Osteocyte (in vitro differentiated cells): ENCODE data around the gene PER1. TPM values are rescaled to one million over a fixed set of nuclear protein-coding genes. Genes with fewer than 3 reads are reported as not detected.

ENCODE experiments used
- DNase-seq: peaks from one replicate; pipeline ENCODE4 v3.0.0; 2021; ENCODE audit warnings: mixed read lengths; ENCODE audit not compliant: unreplicated experiment; ENCODE audit errors: extremely low spot score
- H3K27ac Mint-ChIP-seq: one replicate; pipeline ENCODE4 v1.8.0; 2021; ENCODE audit warnings: mild to moderate bottlenecking, mixed read lengths; ENCODE audit not compliant: unreplicated experiment
- H3K27me3 Mint-ChIP-seq: one replicate; pipeline ENCODE4 v1.8.0; 2021; ENCODE audit warnings: mixed read lengths; ENCODE audit not compliant: unreplicated experiment
- H3K36me3 Mint-ChIP-seq: one replicate; pipeline ENCODE4 v1.8.0; 2021; ENCODE audit warnings: mixed read lengths; ENCODE audit not compliant: unreplicated experiment
- H3K4me1 Mint-ChIP-seq: one replicate; pipeline ENCODE4 v1.8.0; 2021; ENCODE audit warnings: mixed read lengths; ENCODE audit not compliant: unreplicated experiment
- H3K4me3 Mint-ChIP-seq: one replicate; pipeline ENCODE4 v1.8.0; 2021; ENCODE audit warnings: mild to moderate bottlenecking, moderate library complexity, mixed read lengths; ENCODE audit not compliant: unreplicated experiment
- H3K9me3 Mint-ChIP-seq: one replicate; pipeline ENCODE4 v1.8.0; 2021; ENCODE audit warnings: mixed read lengths; ENCODE audit not compliant: unreplicated experiment
- CTCF ChIP-seq: fragments of 200-600 bp; sonication (generic); IDR thresholded peaks from 2 replicates; pipeline ENCODE4 v1.5.0; 2021; ENCODE audit warnings: antibody characterized with exemption, mild to moderate bottlenecking, moderate library complexity
- total RNA-seq: library from RNA; stranded (reverse); gene quantifications from 2 replicates; pipeline ENCODE4 v1.2.1, GENCODE V29; 2021

PER1 gene
- total RNA-seq, 1 donor from 2014 or later = 173 TPM

DNA sequence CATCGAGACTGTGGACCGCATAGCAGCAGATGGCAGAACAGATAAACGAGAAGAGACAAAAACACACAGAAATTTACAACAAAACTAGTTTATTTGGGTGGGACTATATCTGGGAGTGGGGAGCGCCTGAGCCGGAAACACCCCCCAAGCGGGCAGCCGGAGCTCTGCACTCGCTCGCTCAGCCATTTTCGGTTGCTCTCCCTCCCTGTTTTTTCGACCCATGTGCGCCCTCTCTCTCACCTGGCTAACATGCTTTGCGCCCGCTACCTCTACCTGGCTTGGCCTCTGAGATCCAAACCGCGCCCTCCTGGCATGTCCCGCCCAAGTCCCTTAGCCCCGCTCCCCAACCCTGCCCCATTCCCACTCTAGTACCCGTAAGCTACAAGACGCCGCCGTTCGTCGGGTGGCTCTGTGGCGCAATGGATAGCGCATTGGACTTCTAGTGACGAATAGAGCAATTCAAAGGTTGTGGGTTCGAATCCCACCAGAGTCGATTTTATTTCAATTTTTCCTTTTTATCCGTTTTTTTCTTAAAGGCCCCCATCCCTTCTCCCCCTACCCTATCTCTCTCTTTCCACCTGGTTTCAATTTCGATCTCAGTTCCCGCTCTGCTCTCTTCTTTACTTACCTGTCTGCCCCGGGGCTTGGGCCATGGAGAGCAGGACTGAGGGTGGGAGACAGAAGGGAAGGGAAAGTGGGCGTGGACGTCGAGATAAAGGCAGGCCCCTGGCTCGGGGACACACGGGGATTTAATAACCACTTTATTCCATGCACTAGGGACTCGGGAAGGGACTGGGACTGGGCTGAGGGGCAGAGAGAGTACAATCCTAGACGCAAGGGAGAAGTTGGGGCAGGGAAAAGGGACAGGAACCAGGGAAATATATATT, 31.4 kb downstream of the PER1 start:
- TF ChIP-seq CTCF = peak; percentile 30
- peaks cover 4% of the 10 kb centered on the region for H3K27me3 Mint-ChIP-seq
- no peaks in the 10 kb centered on the region for H3K36me3 Mint-ChIP-seq
- peak overlapping the region; percentile 95 for H3K27ac Mint-ChIP-seq
- no peaks in the 10 kb centered on the region for H3K9me3 Mint-ChIP-seq
- peak; percentile 88 for DNase-seq
- H3K4me3 Mint-ChIP-seq = peak overlapping the region; percentile 87
- H3K4me1 Mint-ChIP-seq = peaks cover 60% of the 10 kb centered on the region

DNA sequence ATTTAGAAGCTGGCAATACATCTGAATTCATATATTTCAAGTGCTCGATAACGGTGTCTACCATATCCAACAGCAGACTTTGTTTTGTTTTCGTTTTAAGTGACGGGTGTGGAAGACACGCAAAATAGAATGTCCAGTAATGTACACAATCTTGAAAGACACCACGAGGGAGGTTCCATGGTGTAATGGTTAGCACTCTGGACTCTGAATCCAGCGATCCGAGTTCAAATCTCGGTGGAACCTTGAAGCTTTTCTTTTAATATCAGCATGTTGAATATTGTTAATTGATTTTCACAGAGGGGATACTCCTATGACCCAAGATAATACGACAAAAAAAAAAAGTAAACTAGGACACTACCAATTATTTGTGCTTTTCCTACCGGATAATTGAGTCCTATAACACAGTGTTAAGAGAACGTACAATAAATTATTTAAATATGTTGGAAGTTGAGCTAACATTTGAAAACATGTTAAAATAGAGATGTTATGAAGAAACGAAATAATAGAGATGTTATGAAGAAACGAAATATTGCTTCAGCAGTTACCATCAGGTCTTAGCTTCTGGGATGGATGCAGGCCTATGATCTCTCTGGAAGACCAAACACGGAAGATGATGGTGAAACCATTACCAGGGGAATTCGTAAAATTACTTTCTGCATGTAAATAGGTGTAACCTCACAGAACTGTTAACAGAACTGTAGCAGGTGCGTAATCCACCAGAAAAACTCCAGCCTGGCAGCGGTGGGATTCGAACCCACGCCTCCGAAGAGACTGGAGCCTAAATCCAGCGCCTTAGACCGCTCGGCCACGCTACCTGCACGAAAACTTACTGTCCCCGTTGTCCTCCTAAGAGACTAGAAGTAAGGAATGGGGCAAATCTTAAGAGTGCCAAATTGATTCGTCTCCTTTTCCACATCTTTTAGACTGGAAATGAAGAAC, 32.4 kb downstream of the PER1 start:
- no peaks in the 10 kb centered on the region for H3K36me3 Mint-ChIP-seq
- peak; percentile 94 for DNase-seq
- no peaks in the 10 kb centered on the region for H3K9me3 Mint-ChIP-seq
- H3K4me3 Mint-ChIP-seq = peak overlapping the region; percentile 87
- H3K27me3 Mint-ChIP-seq = peaks cover 11% of the 10 kb centered on the region
- H3K27ac Mint-ChIP-seq = peak overlapping the region; percentile 95
- no peak for TF ChIP-seq CTCF
- H3K4me1 Mint-ChIP-seq = peaks cover 52% of the 10 kb centered on the region

DNA sequence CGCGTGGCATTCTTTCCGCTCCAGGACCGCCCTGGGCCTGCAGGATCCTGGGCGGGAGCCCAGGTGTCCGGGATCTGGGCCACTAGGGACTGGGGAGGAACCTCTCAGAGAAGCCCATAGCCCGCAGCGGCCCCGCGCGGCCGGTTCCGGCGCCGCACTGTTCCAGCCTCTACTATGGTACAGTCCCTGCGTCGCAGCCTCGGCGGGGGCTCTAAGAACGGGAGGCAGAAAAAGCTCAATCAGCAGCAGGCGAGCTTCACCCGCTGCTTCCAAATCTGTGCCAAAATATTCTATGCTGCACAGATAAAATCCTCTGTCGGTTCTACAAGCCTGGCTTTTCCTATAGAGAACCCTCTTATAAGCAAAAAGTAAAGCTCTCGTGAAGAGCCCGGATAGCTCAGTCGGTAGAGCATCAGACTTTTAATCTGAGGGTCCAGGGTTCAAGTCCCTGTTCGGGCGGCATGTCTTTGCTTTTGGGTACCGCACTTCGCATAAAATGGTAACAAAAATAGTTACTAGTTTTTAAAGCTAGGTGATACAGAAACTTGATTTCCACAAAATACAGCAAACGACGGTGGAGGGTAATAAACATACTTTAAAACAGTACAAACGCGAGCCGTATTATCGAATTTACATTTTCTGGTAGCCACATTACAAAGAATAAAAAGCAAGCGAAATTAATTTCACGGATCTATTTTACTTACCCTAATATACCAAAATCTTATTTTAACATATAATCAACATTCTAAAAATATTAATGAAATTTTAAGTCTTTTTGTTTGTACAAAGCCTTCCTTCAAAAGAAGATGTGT, 33.2 kb downstream of the PER1 start:
- peaks cover 44% of the 10 kb centered on the region for H3K4me1 Mint-ChIP-seq
- H3K27me3 Mint-ChIP-seq = peaks cover 18% of the 10 kb centered on the region
- H3K4me3 Mint-ChIP-seq = peak overlapping the region; percentile 87
- peak overlapping the region; percentile 95 for H3K27ac Mint-ChIP-seq
- DNase-seq = peak; percentile 96
- H3K36me3 Mint-ChIP-seq = no peaks in the 10 kb centered on the region
- TF ChIP-seq CTCF = peak; percentile 92
- H3K9me3 Mint-ChIP-seq = no peaks in the 10 kb centered on the region

GRCh38 chr17:8117980-8118768, 34.0 kb downstream of the PER1 start, which contains the start of gene ALOXE3:
Gene ALOXE3 (minus strand): TSS chr17:8118514. CDS start chr17:8117990, 524 bp downstream.
- Mint-ChIP-seq H3K9me3 (no peaks in the 10 kb centered on the region), H3K27ac (peak within 1 kb of the TSS; percentile 95)
- DNase-seq = no peak

More at GRCh38 chr17:8117980-8118768, 34.0 kb downstream of the PER1 start, which contains the start of gene ALOXE3:
- peaks cover 22% of the 10 kb centered on the region for H3K27me3 Mint-ChIP-seq
- no peak for TF ChIP-seq CTCF
- no peaks in the 10 kb centered on the region for H3K36me3 Mint-ChIP-seq
- H3K4me1 Mint-ChIP-seq = peaks cover 36% of the 10 kb centered on the region
- peak within 1 kb of the TSS; percentile 87 for H3K4me3 Mint-ChIP-seq
